ENCODE measurements around the gene PROZ. TPM values are rescaled to one million over a fixed set of nuclear protein-coding genes. Genes with fewer than 3 reads are reported as not detected.
A peak's percentile ranks its signal among the peaks of the same experiment; 100 is the strongest.

Gene PROZ
- total and polyA plus RNA-seq, 9 of the 15 experiments (the other 6 are each of a cell fraction or from before 2014, with no cell fraction given), result not detected

DNA sequence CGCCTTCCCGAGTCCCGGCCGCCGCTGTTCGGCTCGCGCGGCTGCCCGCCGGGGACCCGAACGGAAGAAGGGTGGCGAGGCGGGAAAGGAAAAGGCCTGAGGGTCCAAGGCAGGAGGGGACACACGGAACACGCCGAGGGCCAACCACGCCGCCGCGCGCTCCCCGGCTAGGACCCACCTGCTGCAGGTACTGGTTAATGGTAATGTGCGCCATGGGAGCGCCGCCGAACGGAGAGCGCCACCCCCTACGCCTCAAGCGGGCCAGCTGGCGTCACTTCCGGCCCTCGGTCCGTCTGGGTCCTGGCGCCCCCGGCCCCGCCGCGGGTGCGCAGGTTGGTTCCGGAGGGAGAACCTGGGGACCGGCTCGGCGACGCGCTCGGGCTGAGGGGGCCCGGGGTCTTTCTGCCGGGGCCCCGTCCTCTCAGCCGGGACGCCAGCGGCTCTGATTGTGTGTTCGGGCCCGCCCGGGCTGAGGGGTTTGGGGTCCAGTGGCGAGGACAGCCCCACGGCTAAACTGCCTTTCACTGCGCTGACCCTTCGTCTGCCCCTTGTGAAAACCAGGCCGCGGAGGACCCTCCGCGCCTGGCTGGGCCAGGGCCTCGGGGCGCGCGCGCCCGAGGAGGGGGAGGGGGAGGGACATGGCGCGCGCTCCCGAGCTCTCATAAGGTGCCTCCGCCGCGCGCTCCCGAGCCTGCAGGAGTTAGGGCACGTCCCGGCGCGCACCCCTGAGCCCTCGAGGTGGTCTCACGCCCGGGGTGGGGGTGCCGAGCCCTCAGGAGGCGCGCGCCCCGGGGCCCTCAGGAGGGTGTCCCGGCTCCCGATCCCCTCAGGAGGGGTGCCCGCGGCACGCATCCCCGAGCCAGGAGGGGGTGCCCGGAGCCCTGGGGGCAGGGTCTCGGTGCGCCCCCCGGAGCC is 50.2 kb downstream of the PROZ start, which contains the start of gene PCID2 (continued):
- TF ChIP-seq NR2C2 (CRISPR knock-in tag; IDR thresholded peaks at IDR 0.05) (peak; percentile 46; the same call in 1 of the 2 replicates), NR2C2 (tag; IDR thresholded peaks at IDR 0.05) (peak; percentile 79), NUFIP1 (IDR thresholded peaks at IDR 0.05; ENCODE audit: partially characterized antibody) (no peak), SIN3A (IDR thresholded peaks at IDR 0.05; ENCODE audit: borderline replicate concordance in 2 of 2, control insufficient read depth in 1 of 2, low read depth in 2 of 2, low read length in 2 of 2) (peak; percentile 43 to 84; a peak in 3 of 4 replicates), CBX3 (IDR thresholded peaks at IDR 0.05; ENCODE audit: borderline replicate concordance in 1 of 2, low read length in 2 of 2) (no peak), NFIX (CRISPR knock-in tag; IDR thresholded peaks at IDR 0.05; ENCODE audit: low read depth) (no peak), BCLAF1 (IDR thresholded peaks at IDR 0.05; ENCODE audit: borderline replicate concordance in 1 of 2, control insufficient read depth in 1 of 2, low read depth in 2 of 2, low read length in 1 of 2) (0 out of 4 replicates have a peak, but pooled peaks of 1 of the 2 experiments have one; percentile 81), MXI1 (IDR thresholded peaks at IDR 0.05; ENCODE audit: low read depth, low read length) (no peak), KLF16 (IDR thresholded peaks at IDR 0.05) (no peak), E2F5 (CRISPR knock-in tag; IDR thresholded peaks at IDR 0.05) (no peak), HEY1 (CRISPR knock-in tag; IDR thresholded peaks at IDR 0.05; ENCODE audit: borderline replicate concordance) (no peak), SIX5 (IDR thresholded peaks at IDR 0.05; ENCODE audit: borderline replicate concordance in 1 of 2, insufficient read depth in 1 of 2, low read depth in 1 of 2, low read length in 2 of 2) (peak; percentile 53 to 60; a peak in 3 of 4 replicates), U2AF1 (optimal IDR thresholded peaks at IDR 0.05; ENCODE audit: low read depth, low read length) (peak; percentile 86), ZNF695 (CRISPR knock-in tag; IDR thresholded peaks at IDR 0.05) (no peak)
- TF ChIP-seq, protein P1, sequence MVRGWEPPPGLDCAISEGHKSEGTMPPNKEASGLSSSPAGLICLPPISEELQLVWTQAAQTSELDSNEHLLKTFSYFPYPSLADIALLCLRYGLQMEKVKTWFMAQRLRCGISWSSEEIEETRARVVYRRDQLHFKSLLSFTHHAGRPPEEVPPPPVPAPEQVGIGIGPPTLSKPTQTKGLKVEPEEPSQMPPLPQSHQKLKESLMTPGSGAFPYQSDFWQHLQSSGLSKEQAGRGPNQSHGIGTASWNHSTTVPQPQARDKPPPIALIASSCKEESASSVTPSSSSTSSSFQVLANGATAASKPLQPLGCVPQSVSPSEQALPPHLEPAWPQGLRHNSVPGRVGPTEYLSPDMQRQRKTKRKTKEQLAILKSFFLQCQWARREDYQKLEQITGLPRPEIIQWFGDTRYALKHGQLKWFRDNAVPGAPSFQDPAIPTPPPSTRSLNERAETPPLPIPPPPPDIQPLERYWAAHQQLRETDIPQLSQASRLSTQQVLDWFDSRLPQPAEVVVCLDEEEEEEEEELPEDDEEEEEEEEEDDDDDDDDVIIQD (CRISPR knock-in tag; IDR thresholded peaks at IDR 0.05), result no peak
- TF ChIP-seq, protein P2, sequence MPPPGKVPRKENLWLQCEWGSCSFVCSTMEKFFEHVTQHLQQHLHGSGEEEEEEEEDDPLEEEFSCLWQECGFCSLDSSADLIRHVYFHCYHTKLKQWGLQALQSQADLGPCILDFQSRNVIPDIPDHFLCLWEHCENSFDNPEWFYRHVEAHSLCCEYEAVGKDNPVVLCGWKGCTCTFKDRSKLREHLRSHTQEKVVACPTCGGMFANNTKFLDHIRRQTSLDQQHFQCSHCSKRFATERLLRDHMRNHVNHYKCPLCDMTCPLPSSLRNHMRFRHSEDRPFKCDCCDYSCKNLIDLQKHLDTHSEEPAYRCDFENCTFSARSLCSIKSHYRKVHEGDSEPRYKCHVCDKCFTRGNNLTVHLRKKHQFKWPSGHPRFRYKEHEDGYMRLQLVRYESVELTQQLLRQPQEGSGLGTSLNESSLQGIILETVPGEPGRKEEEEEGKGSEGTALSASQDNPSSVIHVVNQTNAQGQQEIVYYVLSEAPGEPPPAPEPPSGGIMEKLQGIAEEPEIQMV (tag; conservative IDR thresholded peaks at IDR 0.05; ENCODE audit: low read depth), result no peak
- TF ChIP-seq, protein P3, sequence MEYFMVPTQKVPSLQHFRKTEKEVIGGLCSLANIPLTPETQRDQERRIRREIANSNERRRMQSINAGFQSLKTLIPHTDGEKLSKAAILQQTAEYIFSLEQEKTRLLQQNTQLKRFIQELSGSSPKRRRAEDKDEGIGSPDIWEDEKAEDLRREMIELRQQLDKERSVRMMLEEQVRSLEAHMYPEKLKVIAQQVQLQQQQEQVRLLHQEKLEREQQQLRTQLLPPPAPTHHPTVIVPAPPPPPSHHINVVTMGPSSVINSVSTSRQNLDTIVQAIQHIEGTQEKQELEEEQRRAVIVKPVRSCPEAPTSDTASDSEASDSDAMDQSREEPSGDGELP (CRISPR knock-in tag; IDR thresholded peaks at IDR 0.05; ENCODE audit: borderline replicate concordance), result peak; percentile 69; the same call in 1 of the 2 replicates

All from K562 (cell line).